VCaP (cell line): Measurements from ENCODE around the gene PTPRD.

ENCODE experiments used
- H3K27ac ChIP-seq: fragments of 450-650 bp; 2 replicates; pipeline ENCODE4 v1.5.1; 2017
- TF ChIP-seq, protein P1 (sequence below): fragments of 450-650 bp; conservative IDR thresholded peaks from 2 replicates; pipeline ENCODE4 v1.5.1; 2017; ENCODE audit warnings: mild to moderate bottlenecking, moderate library complexity

The PTPRD gene

GRCh38 chr9:9625248-9625647 is 987.6 kb downstream of the PTPRD start:
- H3K27ac ChIP-seq = no peak overlapping the region
- TF ChIP-seq, protein P1, sequence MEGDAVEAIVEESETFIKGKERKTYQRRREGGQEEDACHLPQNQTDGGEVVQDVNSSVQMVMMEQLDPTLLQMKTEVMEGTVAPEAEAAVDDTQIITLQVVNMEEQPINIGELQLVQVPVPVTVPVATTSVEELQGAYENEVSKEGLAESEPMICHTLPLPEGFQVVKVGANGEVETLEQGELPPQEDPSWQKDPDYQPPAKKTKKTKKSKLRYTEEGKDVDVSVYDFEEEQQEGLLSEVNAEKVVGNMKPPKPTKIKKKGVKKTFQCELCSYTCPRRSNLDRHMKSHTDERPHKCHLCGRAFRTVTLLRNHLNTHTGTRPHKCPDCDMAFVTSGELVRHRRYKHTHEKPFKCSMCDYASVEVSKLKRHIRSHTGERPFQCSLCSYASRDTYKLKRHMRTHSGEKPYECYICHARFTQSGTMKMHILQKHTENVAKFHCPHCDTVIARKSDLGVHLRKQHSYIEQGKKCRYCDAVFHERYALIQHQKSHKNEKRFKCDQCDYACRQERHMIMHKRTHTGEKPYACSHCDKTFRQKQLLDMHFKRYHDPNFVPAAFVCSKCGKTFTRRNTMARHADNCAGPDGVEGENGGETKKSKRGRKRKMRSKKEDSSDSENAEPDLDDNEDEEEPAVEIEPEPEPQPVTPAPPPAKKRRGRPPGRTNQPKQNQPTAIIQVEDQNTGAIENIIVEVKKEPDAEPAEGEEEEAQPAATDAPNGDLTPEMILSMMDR = no peak

- TF ChIP-seq, protein P1 = no peak
- no peak overlapping the region for H3K27ac ChIP-seq
These were observed 989.3 kb downstream of the PTPRD start for GRCh38 chr9:9623506-9623905.

- TF ChIP-seq, protein P1 = no peak
- H3K27ac ChIP-seq = no peak overlapping the region
These were observed 991.4 kb downstream of the PTPRD start for GRCh38 chr9:9621355-9621940.

- TF ChIP-seq, protein P1 = no peak
- no peak overlapping the region for H3K27ac ChIP-seq
These were observed 992.1 kb downstream of the PTPRD start for GRCh38 chr9:9620736-9621135.

- TF ChIP-seq, protein P1 = no peak
- H3K27ac ChIP-seq = no peak overlapping the region
These were observed 997.7 kb downstream of the PTPRD start for GRCh38 chr9:9615086-9615485.

DNA sequence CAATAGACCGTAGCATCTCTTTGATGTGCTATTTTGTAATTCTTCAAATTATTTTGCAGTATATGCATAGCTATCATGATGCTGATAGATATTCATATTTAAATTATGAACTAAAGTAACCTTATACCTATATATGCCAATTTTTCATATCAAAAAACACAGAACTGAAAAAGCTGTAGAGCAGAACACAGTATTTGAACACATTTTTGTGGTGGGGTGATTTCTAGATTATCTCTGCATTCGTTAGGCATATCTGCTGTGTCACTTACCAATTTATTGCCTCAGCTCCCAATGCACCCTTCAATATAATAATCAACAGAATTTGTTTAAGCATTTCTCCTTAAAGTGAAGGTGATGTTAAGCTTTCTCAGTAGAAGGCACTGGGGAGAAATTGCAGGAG is 998.2 kb downstream of the PTPRD start:
- TF ChIP-seq, protein P1 = no peak
- H3K27ac ChIP-seq = no peak overlapping the region

DNA sequence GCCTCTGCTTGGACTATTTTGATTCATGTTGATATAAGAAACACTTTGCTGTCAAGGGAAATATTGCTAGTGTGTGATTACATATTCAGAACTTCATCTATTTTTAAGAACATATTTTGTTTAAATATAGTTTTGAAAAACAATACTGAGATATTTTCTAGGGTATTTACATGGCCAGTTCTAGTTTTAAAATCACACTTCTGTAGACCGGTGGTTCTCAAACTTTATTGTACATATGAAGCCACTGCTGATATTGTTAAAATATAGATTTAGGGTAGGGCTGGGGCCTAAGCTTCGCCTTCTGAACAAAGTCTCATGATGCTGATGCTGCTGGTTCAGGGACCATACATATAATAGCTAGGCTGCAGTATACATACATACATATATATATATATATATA is 1000.0 kb downstream of the PTPRD start:
- TF ChIP-seq, protein P1 = no peak
- H3K27ac ChIP-seq = no peak overlapping the region
